HCT116 (cell line): ENCODE data around the gene PRKG1. TPM values are rescaled to one million over a fixed set of nuclear protein-coding genes. Genes with fewer than 3 reads are reported as not detected.

Source experiments
- ATAC-seq: fragments of 200-7000 bp; cut with Tn5 transposase; 2 replicates; pipeline ENCODE4 v1.9.1; 2020; ENCODE audit warnings: mild to moderate bottlenecking, moderate library complexity
- BruUV-seq: library from RNA; stranded (reverse); fragments of 400-500 nt; replicated peaks from 2 replicates; lab custom pipeline; 2021; lab: Mats Ljungman, UMichigan
- CTCF ChIA-PET: fragments of 300-600 bp; sonication (Branson Sonifier 250); formaldehyde crosslinking; loops from one replicate; lab custom pipeline; 2021; ENCODE audit warnings: antibody characterized with exemption; lab: Charles Lee
- POLR2A ChIA-PET: fragments of 300-600, 350-600 bp; sonication (Branson Sonifier 250); formaldehyde crosslinking; loops from one replicate; lab custom pipeline; 2021; ENCODE audit warnings: antibody characterized with exemption; lab: Charles Lee
- RAD21 ChIA-PET, 2 experiments: fragments of 300-600 bp; sonication (Branson Sonifier 250); formaldehyde crosslinking; loops; one replicate each; lab custom pipeline; 2023; ENCODE audit warnings: low total read pairs in 2 of 2; ENCODE audit not compliant: uncharacterized antibody in 2 of 2, unreplicated experiment in 2 of 2, low non-redundant PET in 1 of 2; lab: Charles Lee
- DNase-seq: peaks from one replicate; pipeline ENCODE4 v3.0.0-alpha.2; 2010; ENCODE audit warnings: low read depth, low spot score
- H2AFZ ChIP-seq: fragments of 200-600 bp; shearing (Covaris generic), sonication (generic); 2 replicates; pipeline ENCODE4 v1.6.1; 2017; ENCODE audit warnings: low read depth, mixed run types, mixed read lengths, antibody characterized with exemption, low read length; ENCODE audit not compliant: poor library complexity, severe bottlenecking
- H3K27ac ChIP-seq: 2 replicates; pipeline ENCODE4 v1.5.1; 2012; ENCODE audit warnings: low read depth, low read length
- H3K27me3 ChIP-seq: fragments of 200-600 bp; sonication (generic); 2 replicates; pipeline ENCODE4 v1.6.1; 2016; ENCODE audit warnings: mixed run types, low read length, mixed read lengths; ENCODE audit not compliant: insufficient read depth
- H3K36me3 ChIP-seq, 2 experiments: fragments of 200-500 bp in 1 of 2; fragments of 200-600 bp in 1 of 2; sonication (Bioruptor generic) in 1 of 2; sonication (generic) in 1 of 2; 2 replicates each; pipeline versions ENCODE4 v1.5.1 to v1.6.1; 2014 to 2016; ENCODE audit warnings: low read length in 2 of 2, inconsistent platforms in 1 of 2, mixed read lengths in 1 of 2, mixed run types in 1 of 2; ENCODE audit not compliant: insufficient read depth in 2 of 2, control insufficient read depth in 1 of 2
- H3K4me1 ChIP-seq, 2 experiments: fragments of 200-600 bp in 1 of 2; sonication (generic) in 1 of 2; 2 replicates each; pipeline versions ENCODE4 v1.5.1 to v1.6.1; 2012 to 2017; ENCODE audit warnings: low read length in 2 of 2, inconsistent platforms in 1 of 2, mild to moderate bottlenecking in 1 of 2, mixed read lengths in 1 of 2, mixed run types in 1 of 2, moderate library complexity in 1 of 2; ENCODE audit not compliant: insufficient read depth in 2 of 2, control insufficient read depth in 1 of 2
- H3K4me2 ChIP-seq: fragments of 200-600 bp; sonication (generic); 2 replicates; pipeline ENCODE4 v1.6.1; 2017; ENCODE audit warnings: mixed run types, low read length, mixed read lengths
- H3K4me3 ChIP-seq, 2 experiments: fragments of 200-600 bp in 1 of 2; sonication (generic) in 1 of 2; replicated peaks in 1 of 2; 2 replicates each; pipeline ENCODE4 v1.5.1; 2011 to 2016; ENCODE audit warnings: low read length in 2 of 2, control low read depth in 1 of 2, low read depth in 1 of 2, mild to moderate bottlenecking in 1 of 2, mixed read lengths in 1 of 2, mixed run types in 1 of 2
- H3K79me2 ChIP-seq: fragments of 200-600 bp; sonication (generic); 2 replicates; pipeline ENCODE4 v1.6.1; 2017; ENCODE audit warnings: mild to moderate bottlenecking, mixed run types, low read length, moderate library complexity, mixed read lengths; ENCODE audit not compliant: insufficient read depth
- H3K9ac ChIP-seq: fragments of 200-600 bp; sonication (generic); 2 replicates; pipeline ENCODE4 v1.6.1; 2016; ENCODE audit warnings: low read length, mixed read lengths
- H3K9me2 ChIP-seq: fragments of 200-600 bp; sonication (generic), shearing (Covaris generic); 2 replicates; pipeline ENCODE4 v1.6.1; 2017; ENCODE audit warnings: mixed run types, mild to moderate bottlenecking, moderate library complexity; ENCODE audit not compliant: insufficient read depth
- H3K9me3 ChIP-seq, 2 experiments: fragments of 200-500 bp in 1 of 2; fragments of 200-600 bp in 1 of 2; sonication (Bioruptor generic) in 1 of 2; sonication (generic) in 1 of 2; 2 replicates each; pipeline ENCODE4 v1.6.1; 2014 to 2017; ENCODE audit warnings: low read length in 2 of 2, mixed read lengths in 2 of 2, inconsistent platforms in 1 of 2, low read depth in 1 of 2, mild to moderate bottlenecking in 1 of 2, mixed run types in 1 of 2, moderate library complexity in 1 of 2; ENCODE audit not compliant: control insufficient read depth in 1 of 2, insufficient read depth in 1 of 2
- H4K20me1 ChIP-seq: fragments of 200-600 bp; sonication (generic), shearing (Covaris generic); 2 replicates; pipeline ENCODE4 v1.6.1; 2017; ENCODE audit warnings: mixed run types, mild to moderate bottlenecking, moderate library complexity; ENCODE audit not compliant: insufficient read depth
- CBX3 ChIP-seq: IDR thresholded peaks from 2 replicates; pipeline ENCODE4 v1.6.1; 2012; ENCODE audit warnings: low read depth
- EGR1 ChIP-seq: IDR thresholded peaks from 2 replicates; pipeline ENCODE4 v1.6.1; 2012; ENCODE audit warnings: low read depth
- EZH2 ChIP-seq: fragments of 200-600 bp; sonication (generic); IDR thresholded peaks from 2 replicates; pipeline ENCODE4 v1.6.1; 2017; ENCODE audit warnings: antibody characterized with exemption, mixed run types
- EZH2phosphoT487 ChIP-seq: fragments of 200-600 bp; IDR thresholded peaks from 2 replicates; pipeline ENCODE4 v1.6.1; 2018; ENCODE audit warnings: antibody characterized with exemption, borderline replicate concordance
- FOSL1 ChIP-seq: IDR thresholded peaks from 2 replicates; pipeline ENCODE4 v1.6.1; 2012; ENCODE audit warnings: low read depth
- JUND ChIP-seq: IDR thresholded peaks from 2 replicates; pipeline ENCODE4 v1.6.1; 2012
- POLR2A ChIP-seq: IDR thresholded peaks from 2 replicates; pipeline ENCODE4 v1.7.0; 2011; ENCODE audit warnings: borderline replicate concordance; ENCODE audit not compliant: insufficient read depth, insufficient read length; ENCODE audit errors: extremely low read depth
- RAD21 ChIP-seq: IDR thresholded peaks from 2 replicates; pipeline ENCODE4 v1.6.1; 2012; ENCODE audit warnings: low read depth, mild to moderate bottlenecking
- SRF ChIP-seq: IDR thresholded peaks from 2 replicates; pipeline ENCODE4 v1.6.1; 2012; ENCODE audit warnings: low read depth
- ZNF274 ChIP-seq: fragments of 200-500 bp; sonication (Bioruptor generic); IDR thresholded peaks from 2 replicates; pipeline ENCODE4 v1.6.1; 2014; ENCODE audit warnings: mild to moderate bottlenecking, low read depth, low read length, inconsistent platforms
- intact Hi-C: fragments of 100-400 bp; cut with micrococcal nuclease; formaldehyde crosslinking; loops from 2 replicates; pipeline ENCODE4 v1.10.0; 2022
- total RNA-seq: library from RNA; stranded (reverse); gene quantifications from one replicate; pipeline ENCODE4 v1.2.1, GENCODE V29; 2021; ENCODE audit not compliant: unreplicated experiment
- TF ChIP-seq, protein P1 (sequence below), 3 experiments: fragments of 200-600 bp in 1 of 3; sonication (generic) in 1 of 3; IDR thresholded peaks in 2 of 3; conservative IDR thresholded peaks in 1 of 3; 2 replicates each; pipeline ENCODE4 v1.5.1; 2012 to 2017; ENCODE audit warnings: low read depth in 2 of 3, low read length in 2 of 3, antibody characterized with exemption in 1 of 3, borderline replicate concordance in 1 of 3, control low read depth in 1 of 3, mild to moderate bottlenecking in 1 of 3, mixed read lengths in 1 of 3, mixed run types in 1 of 3, moderate library complexity in 1 of 3; ENCODE audit not compliant: insufficient read depth in 1 of 3
- TF ChIP-seq, protein P2 (sequence below): IDR thresholded peaks from 2 replicates; pipeline ENCODE4 v1.6.1; 2012

Gene PRKG1
- total RNA-seq, 1 experiment from 2014 or later: 1.4 TPM

DNA sequence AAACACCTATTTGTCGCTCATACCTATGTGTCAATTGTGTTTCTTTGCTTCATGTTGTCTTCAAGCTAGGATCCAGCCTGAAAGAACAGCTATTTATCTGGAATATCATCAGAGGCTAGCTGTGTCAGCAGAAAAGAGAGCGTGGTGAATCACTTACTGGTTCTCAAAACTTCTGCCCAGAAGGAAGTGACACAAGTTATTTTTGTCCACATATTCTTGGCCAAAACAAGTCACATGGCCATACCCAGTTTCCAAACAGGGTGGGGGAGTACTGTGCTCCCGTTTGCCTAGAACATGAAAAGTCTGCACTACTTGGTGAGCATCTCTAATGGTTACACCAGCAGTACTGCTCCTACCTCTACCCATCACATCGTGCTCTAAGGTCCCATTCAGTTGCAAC lies 786.0 kb downstream of the PRKG1 start:
- ATAC-seq (no peak), DNase-seq (no peak)
- no peaks in the 10 kb centered on the region for H3K79me2 ChIP-seq
- no peak overlapping the region for H3K27ac ChIP-seq
- H3K4me1 ChIP-seq: no peaks in the 10 kb centered on the region
- no peak for TF ChIP-seq EZH2phosphoT487
- no peak for TF ChIP-seq SRF
- no peak for TF ChIP-seq FOSL1
- TF ChIP-seq ZNF274: no peak
- TF ChIP-seq POLR2A: no peak
- no peak for TF ChIP-seq EGR1
- TF ChIP-seq EZH2: no peak
- no peak for TF ChIP-seq JUND
- TF ChIP-seq RAD21: no peak
- TF ChIP-seq, protein P1, sequence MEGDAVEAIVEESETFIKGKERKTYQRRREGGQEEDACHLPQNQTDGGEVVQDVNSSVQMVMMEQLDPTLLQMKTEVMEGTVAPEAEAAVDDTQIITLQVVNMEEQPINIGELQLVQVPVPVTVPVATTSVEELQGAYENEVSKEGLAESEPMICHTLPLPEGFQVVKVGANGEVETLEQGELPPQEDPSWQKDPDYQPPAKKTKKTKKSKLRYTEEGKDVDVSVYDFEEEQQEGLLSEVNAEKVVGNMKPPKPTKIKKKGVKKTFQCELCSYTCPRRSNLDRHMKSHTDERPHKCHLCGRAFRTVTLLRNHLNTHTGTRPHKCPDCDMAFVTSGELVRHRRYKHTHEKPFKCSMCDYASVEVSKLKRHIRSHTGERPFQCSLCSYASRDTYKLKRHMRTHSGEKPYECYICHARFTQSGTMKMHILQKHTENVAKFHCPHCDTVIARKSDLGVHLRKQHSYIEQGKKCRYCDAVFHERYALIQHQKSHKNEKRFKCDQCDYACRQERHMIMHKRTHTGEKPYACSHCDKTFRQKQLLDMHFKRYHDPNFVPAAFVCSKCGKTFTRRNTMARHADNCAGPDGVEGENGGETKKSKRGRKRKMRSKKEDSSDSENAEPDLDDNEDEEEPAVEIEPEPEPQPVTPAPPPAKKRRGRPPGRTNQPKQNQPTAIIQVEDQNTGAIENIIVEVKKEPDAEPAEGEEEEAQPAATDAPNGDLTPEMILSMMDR (IDR thresholded peaks at IDR 0.05 in 2 of 3, conservative IDR thresholded peaks at IDR 0.05 in 1 of 3; ENCODE audit: borderline replicate concordance in 1 of 3, insufficient read depth in 1 of 3, low read depth in 2 of 3, low read length in 2 of 3): no peak
- TF ChIP-seq, protein P2, sequence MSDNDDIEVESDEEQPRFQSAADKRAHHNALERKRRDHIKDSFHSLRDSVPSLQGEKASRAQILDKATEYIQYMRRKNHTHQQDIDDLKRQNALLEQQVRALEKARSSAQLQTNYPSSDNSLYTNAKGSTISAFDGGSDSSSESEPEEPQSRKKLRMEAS: no peak
- no peak for TF ChIP-seq CBX3
- ChIA-PET RAD21 (no interaction called here), POLR2A (no interaction called here), CTCF (no interaction called here)
- no TSS peak for BruUV-seq
- no peaks in the 10 kb centered on the region for H3K9me2 ChIP-seq
- no peak overlapping the region for H2AFZ ChIP-seq
- H3K27me3 ChIP-seq: no peaks in the 10 kb centered on the region; the same call in 1 of the 2 replicates
- H3K9ac ChIP-seq: no peak overlapping the region
- no peak overlapping the region for H3K4me2 ChIP-seq
- intact Hi-C loops: no loop called here
- H4K20me1 ChIP-seq: no peaks in the 10 kb centered on the region
- H3K9me3 ChIP-seq: no peaks in the 10 kb centered on the region
- no peak overlapping the region for H3K4me3 ChIP-seq
- no peaks in the 10 kb centered on the region for H3K36me3 ChIP-seq
